ENCODE data around the gene SREK1IP1.

SREK1IP1 gene

GRCh38 chr5:64690417-64691151, 77.9 kb downstream of the SREK1IP1 start, which contains the start of gene SHISAL2B:
SHISAL2B (plus strand) TSS chr5:64690503; CDS start chr5:64690624, 121 bp downstream.
- DNase-seq = peak in 19 of 42 donors; percentile 6 to 46 (median 16)
- intact Hi-C loops (cut with DNase I) = no loop called here

DNA sequence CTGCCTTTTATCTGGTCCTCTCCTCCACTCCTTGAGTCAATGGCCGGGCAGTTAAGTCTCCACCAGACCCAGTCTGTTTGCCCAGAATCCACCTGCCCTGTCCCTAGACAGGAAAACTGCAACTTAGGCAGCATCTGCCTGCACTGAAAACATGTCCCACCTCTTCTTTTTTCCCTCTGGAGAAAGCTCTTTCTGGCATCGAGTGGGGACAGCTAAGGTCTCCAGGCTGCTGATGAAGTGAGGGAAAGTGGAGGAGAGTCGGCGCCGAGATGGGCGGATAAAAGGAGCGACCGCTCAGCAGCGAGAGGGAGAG, 78.4 kb downstream of the SREK1IP1 start:
- DNase-seq = no peak
- intact Hi-C loops (cut with DNase I) = no loop called here

DNA sequence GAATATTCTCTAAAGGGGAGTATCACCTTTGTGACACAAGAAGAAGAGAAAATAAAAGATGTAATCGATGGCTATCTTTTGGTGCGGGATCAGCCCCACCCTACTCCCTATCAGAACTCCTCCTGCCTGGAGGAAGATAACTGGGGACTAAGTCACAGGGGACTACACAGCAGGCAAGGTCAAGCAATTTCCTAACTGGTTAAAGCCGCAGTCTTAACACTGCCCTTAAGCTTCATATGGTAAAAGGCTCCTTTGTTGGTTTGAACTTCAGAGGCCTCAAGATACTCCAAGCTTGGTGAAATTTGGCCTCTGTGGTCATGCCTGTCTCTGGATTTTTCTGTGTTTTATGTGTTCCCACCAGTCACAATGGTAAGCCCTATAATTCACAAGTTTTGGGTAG, 79.5 kb downstream of the SREK1IP1 start:
- intact Hi-C loops (cut with DNase I) = no loop called here
- no peak for DNase-seq

DNA sequence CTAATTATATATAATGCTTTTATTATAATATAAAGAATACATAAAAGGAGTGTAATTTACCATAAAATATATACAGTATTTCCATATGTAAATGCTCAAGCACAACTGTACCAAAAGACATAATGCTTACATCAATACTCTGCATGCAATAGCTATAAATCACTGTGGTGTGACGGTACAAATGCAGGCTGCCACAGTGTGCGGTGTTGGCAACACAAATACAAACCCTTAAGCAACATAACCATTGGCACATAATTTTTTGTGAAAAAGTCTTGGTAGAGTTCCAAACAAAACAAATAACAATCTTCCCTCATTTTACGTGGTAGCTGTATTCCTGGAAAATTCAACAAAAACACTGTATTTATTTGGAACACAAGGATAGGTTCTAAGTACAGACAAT, 80.1 kb downstream of the SREK1IP1 start:
- DNase-seq = no peak
- intact Hi-C loops (cut with DNase I) = no loop called here

DNA sequence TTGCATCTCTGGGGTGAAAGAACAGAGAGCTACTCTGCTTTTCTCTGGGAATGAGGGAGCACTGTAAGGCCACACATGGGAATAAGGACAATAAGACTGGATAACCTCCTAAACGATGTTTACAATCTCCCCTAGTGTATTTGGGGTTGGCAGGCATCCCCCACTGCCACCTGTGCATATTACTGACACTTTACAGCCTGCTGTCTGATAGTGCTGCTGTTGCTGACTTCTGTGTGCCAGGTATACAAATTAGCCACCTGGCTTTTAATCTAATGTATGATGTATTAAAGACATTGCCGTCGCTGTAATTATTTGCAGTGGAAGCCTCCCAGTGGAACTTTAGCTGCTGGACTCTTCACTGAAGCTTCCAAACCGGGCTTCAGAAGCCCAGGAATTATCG, 82.6 kb downstream of the SREK1IP1 start:
- DNase-seq = no peak
- intact Hi-C loops (cut with DNase I) = no loop called here

DNA sequence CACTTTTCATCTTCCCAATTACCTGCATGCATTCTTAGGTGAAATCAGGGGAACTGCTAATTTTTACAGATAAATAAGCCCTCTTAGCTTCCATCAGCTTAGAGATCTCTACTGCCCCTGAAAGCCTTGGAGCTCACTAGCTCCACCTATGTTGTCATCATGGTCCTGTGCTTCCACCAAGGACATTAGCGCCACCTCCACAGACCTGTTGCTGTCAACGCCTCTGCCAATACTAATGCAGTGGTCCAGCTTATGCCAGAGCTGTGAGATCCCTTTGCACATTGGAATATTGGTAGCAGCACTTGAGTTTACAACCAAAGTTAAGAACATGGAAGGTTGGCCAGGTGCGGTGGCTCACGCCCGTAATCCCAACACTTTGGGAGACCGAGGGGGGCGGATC, 85.9 kb downstream of the SREK1IP1 start:
- no peak for DNase-seq
- intact Hi-C loops (cut with DNase I) = no loop called here

DNA sequence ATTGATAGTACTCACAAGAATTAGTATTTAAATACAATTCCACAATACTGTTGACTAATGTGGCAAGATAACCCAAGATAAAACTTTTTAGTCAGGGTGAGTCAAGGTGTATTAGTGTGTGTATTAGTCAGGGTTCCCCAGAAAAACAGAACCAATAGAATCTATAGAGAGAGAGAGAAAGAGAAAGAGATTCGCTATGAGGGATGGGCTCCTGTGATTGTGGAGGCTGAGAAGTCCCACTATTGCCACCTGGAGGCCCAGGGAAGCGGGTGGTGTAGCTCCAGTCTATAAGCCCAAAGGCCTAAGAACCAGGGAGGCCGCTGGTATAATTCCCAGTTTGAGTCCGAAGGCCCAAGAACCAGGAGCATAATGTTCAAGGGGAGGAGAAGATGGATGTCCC, 88.2 kb downstream of the SREK1IP1 start:
- intact Hi-C loops (cut with DNase I) = no loop called here
- DNase-seq = no peak

DNA sequence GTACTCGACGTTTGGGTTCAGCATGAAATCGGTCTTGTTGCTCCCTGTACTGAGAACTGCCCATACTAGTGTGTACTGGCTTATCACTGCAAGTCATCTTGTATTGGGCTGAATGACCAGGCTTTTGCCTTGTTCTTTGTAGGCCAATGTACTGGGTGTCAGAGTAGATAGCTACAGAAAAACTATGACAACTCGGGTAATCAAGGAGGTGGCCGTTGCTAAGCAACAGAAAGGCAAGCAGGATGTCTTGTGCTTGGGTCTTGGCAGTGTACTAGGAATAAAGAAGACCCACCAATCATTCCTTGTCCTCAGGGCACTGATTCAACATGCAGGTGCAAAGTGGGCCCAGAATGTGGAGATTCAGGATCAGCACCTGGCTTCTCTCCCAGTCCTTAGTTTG, 90.1 kb downstream of the SREK1IP1 start:
- peak in 34 of 42 donors; percentile 4 to 76 (median 36) for DNase-seq
- intact Hi-C loops (cut with DNase I) = no loop called here

DNA sequence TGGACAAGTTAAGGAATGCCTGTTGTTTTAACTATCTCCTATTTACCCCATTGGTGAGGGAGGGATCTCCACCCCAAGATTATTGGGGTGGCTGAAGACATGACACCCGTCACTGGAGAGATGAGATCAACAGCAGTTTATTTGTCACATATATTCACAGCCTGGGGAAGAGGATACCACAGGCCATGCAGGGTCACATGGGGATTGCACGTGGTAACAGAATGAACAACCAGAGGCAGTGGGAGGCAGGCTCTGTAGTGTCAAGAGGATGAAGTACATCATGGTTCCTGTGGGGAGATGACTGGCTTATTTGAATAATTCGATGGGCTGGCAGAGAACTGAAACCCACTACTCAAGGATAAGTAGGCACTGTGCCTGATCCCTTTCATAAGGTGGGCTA, 96.8 kb downstream of the SREK1IP1 start:
- intact Hi-C loops (cut with DNase I) = no loop called here
- no peak for DNase-seq

DNA sequence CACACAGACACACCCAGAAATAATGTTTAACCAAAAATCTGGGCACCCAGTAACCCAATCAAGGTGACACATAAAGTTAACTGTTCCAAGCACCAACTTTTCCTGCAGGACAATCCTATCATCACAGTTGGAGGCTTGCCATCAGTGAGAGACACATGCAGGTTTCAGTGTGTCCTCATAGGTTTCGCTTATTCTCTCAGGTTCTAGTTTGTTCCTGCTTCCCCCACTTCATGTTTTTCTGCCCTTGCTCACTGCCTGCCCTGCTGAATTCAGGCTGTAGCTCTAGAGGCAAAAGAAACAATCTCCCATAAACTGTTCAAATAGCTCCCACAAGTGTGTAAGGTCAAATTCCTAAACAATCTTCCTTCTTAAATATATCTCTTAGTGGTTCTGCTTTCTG, 98.2 kb downstream of the SREK1IP1 start:
- intact Hi-C loops (cut with DNase I) = no loop called here

More for the DNA sequence above, 98.2 kb downstream of the SREK1IP1 start:
- DNase-seq = no peak
